HEK293T (cell line): ENCODE data around the gene DPEP3.

ENCODE experiments used
- CTCF ChIA-PET: fragments of 350-600 bp; formaldehyde crosslinking; extraction: SDS; loops from one replicate; lab custom pipeline; 2021; ENCODE audit warnings: antibody characterized with exemption, inconsistent platforms; lab: Yijun Ruan, JAX
- POLR2A ChIA-PET: fragments of 350-600 bp; formaldehyde crosslinking; extraction: SDS; loops from one replicate; lab custom pipeline; 2020; ENCODE audit warnings: antibody characterized with exemption, inconsistent platforms; lab: Yijun Ruan, JAX
- DNase-seq: peaks from one replicate; pipeline ENCODE4 v3.0.0; 2012; ENCODE audit warnings: mixed read lengths; ENCODE audit errors: extremely low spot score
- ARNT ChIP-seq: fragments of 450-650 bp; IDR thresholded peaks from 2 replicates; pipeline ENCODE4 v1.6.1; 2017; ENCODE audit warnings: mild to moderate bottlenecking
- BHLHE40 ChIP-seq: fragments of 450-650 bp; IDR thresholded peaks from 2 replicates; pipeline ENCODE4 v1.6.1; 2016; ENCODE audit warnings: mild to moderate bottlenecking, moderate library complexity, borderline replicate concordance
- CTBP1 ChIP-seq: fragments of 450-650 bp; IDR thresholded peaks from 2 replicates; pipeline ENCODE4 v1.6.1; 2016; ENCODE audit warnings: borderline replicate concordance
- ELF4 ChIP-seq: fragments of 450-650 bp; IDR thresholded peaks from 2 replicates; pipeline ENCODE4 v1.6.1; 2017; ENCODE audit warnings: antibody characterized with exemption
- FOXA1 ChIP-seq: fragments of 450-650 bp; IDR thresholded peaks from 2 replicates; pipeline ENCODE4 v1.6.1; 2016; ENCODE audit warnings: mild to moderate bottlenecking
- FOXK2 ChIP-seq: fragments of 450-650 bp; IDR thresholded peaks from 2 replicates; pipeline ENCODE4 v1.6.1; 2016; ENCODE audit warnings: mild to moderate bottlenecking
- FOXM1 ChIP-seq: fragments of 450-650 bp; IDR thresholded peaks from 2 replicates; pipeline ENCODE4 v1.6.1; 2017; ENCODE audit warnings: mild to moderate bottlenecking, borderline replicate concordance
- HDGF ChIP-seq: fragments of 450-650 bp; IDR thresholded peaks from 2 replicates; pipeline ENCODE4 v1.6.1; 2017; ENCODE audit warnings: antibody characterized with exemption, borderline replicate concordance
- L3MBTL2 ChIP-seq: fragments of 450-650 bp; conservative IDR thresholded peaks from 2 replicates; pipeline ENCODE4 v1.6.1; 2016; ENCODE audit warnings: mild to moderate bottlenecking
- LEF1 ChIP-seq: fragments of 450-650 bp; IDR thresholded peaks from 2 replicates; pipeline ENCODE4 v1.6.1; 2017; ENCODE audit warnings: mild to moderate bottlenecking, borderline replicate concordance
- NFRKB ChIP-seq: fragments of 450-650 bp; IDR thresholded peaks from 2 replicates; pipeline ENCODE4 v1.6.1; 2016; ENCODE audit warnings: mild to moderate bottlenecking, moderate library complexity
- SP1 ChIP-seq: fragments of 450-650 bp; IDR thresholded peaks from 2 replicates; pipeline ENCODE4 v1.6.1; 2017
- SUZ12 ChIP-seq: fragments of 450-650 bp; IDR thresholded peaks from 2 replicates; pipeline ENCODE4 v1.6.1; 2016; ENCODE audit warnings: mild to moderate bottlenecking
- TARDBP ChIP-seq: fragments of 450-650 bp; IDR thresholded peaks from 2 replicates; pipeline ENCODE4 v1.6.1; 2016
- ZNF384 ChIP-seq: fragments of 450-650 bp; IDR thresholded peaks from 2 replicates; pipeline ENCODE4 v1.6.1; 2016
- TF ChIP-seq, protein P1 (sequence below): fragments of 450-650 bp; IDR thresholded peaks from 2 replicates; pipeline ENCODE4 v1.6.1; 2016

The DPEP3 gene

DNA sequence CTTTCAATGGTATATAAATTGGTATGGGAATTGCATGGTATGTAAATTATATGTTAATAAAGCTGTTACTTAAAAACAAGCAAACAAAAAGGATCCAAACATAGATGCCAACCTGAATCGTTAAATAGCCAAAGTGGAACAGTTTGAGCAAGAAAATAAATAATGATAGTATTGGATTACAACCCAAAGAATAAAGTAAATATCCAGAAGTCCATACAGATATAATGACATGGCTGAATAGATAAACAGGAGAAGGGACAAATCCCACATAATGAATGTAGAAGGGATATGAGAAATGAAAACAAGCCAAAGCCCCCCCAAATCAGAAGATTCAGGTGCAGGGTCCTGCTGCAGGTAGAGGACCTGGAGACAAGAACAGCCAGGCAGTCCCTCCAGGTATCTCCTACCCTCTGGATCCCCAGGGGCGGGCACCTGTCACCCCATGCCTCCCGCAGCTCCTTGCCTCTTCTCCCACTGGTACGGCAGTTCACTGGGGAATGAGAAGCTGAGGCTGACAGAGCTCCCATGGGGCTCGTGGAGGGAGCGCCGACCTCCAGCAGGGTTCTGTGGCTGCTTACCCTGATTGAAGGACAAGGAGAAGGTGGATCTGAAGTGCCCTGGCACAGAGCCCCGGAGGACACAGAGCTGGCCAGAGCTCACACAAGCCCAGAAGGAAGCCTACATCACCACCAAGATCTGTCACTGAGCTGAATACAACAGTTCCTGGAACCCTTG, 26.5 kb downstream of the DPEP3 start:
- TF ChIP-seq ZNF384, result no peak
- TF ChIP-seq, protein P1, sequence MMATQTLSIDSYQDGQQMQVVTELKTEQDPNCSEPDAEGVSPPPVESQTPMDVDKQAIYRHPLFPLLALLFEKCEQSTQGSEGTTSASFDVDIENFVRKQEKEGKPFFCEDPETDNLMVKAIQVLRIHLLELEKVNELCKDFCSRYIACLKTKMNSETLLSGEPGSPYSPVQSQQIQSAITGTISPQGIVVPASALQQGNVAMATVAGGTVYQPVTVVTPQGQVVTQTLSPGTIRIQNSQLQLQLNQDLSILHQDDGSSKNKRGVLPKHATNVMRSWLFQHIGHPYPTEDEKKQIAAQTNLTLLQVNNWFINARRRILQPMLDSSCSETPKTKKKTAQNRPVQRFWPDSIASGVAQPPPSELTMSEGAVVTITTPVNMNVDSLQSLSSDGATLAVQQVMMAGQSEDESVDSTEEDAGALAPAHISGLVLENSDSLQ, result no peak
- TF ChIP-seq CTBP1, result no peak
- no peak for TF ChIP-seq SUZ12
- TF ChIP-seq BHLHE40, result no peak
- no peak for TF ChIP-seq L3MBTL2
- no peak for TF ChIP-seq FOXK2
- CTCF ChIA-PET, result interaction anchor here (0.5 kb wide), 1 partner anchor 86 kb away, joined by 3 read pairs; no protein-coding TSS in a partner anchor
- no peak for DNase-seq
- POLR2A ChIA-PET, result interaction anchor here (1.2 kb wide), 2 partner anchors 8 to 19 kb away, joined by 3 to 5 read pairs; no protein-coding TSS in a partner anchor

DNA sequence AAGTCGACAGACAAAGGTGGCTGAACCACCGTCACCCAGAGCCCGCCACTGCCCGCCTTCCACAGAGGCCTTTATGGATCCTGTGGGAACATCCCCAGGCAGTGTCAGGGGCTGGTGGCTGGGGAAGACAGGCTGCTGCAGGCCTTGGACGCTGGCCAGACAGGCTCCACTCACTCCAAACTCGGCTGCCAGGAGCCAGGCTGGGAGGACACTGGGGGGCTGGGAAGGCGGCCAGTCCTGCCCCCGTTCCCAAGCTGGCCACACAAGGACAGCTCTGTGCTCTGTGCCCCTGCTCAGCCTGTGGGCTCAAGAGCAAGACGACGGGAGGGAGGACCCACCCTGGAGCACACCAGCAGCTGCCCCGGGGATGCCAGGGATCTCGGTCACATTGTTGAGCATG, 28.8 kb downstream of the DPEP3 start:
- CTCF ChIA-PET, result interaction anchor here (1.0 kb wide), 1 partner anchor 9 kb away, joined by 4 read pairs; no protein-coding TSS in a partner anchor
- POLR2A ChIA-PET, result interaction anchor here (1.1 to 1.8 kb wide), 2 partner anchors 9 to 16 kb away, joined by 4 read pairs; no protein-coding TSS in a partner anchor
- TF ChIP-seq, protein P1, result no peak
- TF ChIP-seq SUZ12, result no peak
- no peak for DNase-seq

DNA sequence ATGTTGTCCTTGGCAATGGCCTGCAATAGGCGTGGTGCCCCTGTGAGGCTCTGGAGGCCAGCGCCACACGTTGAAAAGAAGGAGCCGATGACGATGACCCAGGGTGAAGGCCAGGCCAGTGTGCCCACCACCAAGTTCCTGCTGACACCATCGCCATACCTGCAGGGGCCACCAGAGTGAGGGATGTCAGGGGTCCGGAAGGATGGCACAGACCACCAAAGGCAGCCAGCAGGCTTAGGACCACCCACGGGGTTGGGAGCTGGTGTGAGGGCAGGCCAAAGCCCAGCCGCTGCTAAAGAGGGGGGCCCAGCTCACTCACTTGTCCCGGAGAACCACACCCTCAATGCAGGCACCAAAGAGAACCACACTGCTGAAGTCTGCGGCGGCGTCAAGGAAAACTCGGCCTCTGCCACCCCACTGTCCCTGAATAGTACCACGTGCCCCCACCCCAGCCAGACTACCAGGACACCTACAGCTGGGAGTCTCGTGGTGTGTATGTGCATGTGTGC, 29.9 kb downstream of the DPEP3 start:
- CTCF ChIA-PET, result interaction anchor here (0.6 to 1.0 kb wide), 2 partner anchors 8 to 87 kb away, joined by 3 to 4 read pairs; no protein-coding TSS in a partner anchor
- POLR2A ChIA-PET, result interaction anchor here (1.1 to 1.8 kb wide), 2 partner anchors 11 to 15 kb away, joined by 4 to 5 read pairs; no protein-coding TSS in a partner anchor
- DNase-seq, result no peak
- TF ChIP-seq L3MBTL2, result no peak
- no peak for TF ChIP-seq SP1
- no peak for TF ChIP-seq SUZ12
- TF ChIP-seq TARDBP, result no peak
- TF ChIP-seq FOXM1, result no peak
- no peak for TF ChIP-seq ARNT
- no peak for TF ChIP-seq FOXA1
- TF ChIP-seq CTBP1, result no peak
- TF ChIP-seq HDGF, result no peak
- no peak for TF ChIP-seq FOXK2
- TF ChIP-seq, protein P1, result no peak
- TF ChIP-seq NFRKB, result no peak
- no peak for TF ChIP-seq BHLHE40
- no peak for TF ChIP-seq ELF4

DNA sequence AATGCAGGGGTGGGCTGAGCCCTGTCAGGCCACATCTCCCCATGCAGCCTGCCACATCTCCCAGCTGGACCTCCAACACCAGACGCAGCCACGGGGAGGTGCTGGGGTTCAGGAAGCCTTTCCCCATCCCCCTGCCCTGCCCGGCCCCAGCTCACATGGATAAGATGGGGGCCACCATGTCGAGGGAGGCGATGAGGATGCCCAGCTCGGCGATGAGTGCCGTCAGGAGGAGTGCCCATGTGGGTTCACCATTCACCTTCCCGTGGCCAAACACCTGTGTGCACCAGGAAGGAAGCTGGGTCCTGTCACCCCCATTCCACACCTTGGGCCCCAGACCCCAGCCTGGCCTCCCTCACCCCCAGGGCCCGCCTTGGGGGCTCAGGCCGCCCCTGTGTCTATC, 30.7 kb downstream of the DPEP3 start:
- POLR2A ChIA-PET, result interaction anchor here (1.1 kb wide), 1 partner anchor 14 kb away, joined by 5 read pairs; no protein-coding TSS in a partner anchor
- no peak for DNase-seq

DNA sequence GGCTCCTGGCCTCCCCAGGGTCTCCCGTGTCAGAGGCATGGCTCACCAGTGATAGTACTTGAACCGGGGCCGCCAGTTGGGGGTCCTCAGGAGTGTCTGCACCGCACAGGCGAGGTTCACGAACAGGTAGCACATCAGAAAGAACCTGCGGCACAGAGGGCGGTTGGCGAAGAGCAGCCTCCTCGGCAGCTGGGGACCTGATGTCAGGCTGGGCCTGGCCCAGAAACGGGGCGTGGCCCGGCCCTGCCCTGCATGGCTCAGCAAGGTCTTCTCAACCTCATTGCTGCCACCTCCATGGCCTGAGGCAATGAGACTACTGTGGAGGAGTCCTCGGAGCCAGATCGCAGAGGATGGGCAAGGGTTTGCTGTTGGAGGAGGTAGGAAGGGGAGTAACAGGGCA, 32.3 kb downstream of the DPEP3 start:
- no peak for TF ChIP-seq BHLHE40
- no peak for TF ChIP-seq ZNF384
- no peak for TF ChIP-seq FOXK2
- TF ChIP-seq FOXA1, result no peak
- TF ChIP-seq LEF1, result no peak
- no peak for TF ChIP-seq L3MBTL2
- no peak for TF ChIP-seq TARDBP
- TF ChIP-seq SUZ12, result no peak
- no peak for TF ChIP-seq NFRKB
- TF ChIP-seq, protein P1, result no peak
- TF ChIP-seq FOXM1, result no peak
- TF ChIP-seq ELF4, result no peak
- no peak for TF ChIP-seq ARNT
- TF ChIP-seq SP1, result no peak
- no peak for TF ChIP-seq CTBP1
- TF ChIP-seq HDGF, result no peak
- ChIA-PET CTCF (no interaction called here), POLR2A (no interaction called here)
- DNase-seq, result no peak

More for the DNA sequence above, 30.7 kb downstream of the DPEP3 start:
- TF ChIP-seq LEF1, result no peak
- TF ChIP-seq ARNT, result no peak
- no peak for TF ChIP-seq FOXM1
- no peak for TF ChIP-seq BHLHE40
- no peak for TF ChIP-seq HDGF
- no peak for TF ChIP-seq ZNF384
- TF ChIP-seq CTBP1, result no peak
- no peak for TF ChIP-seq SP1
- TF ChIP-seq FOXA1, result no peak
- TF ChIP-seq, protein P1, result no peak
- no peak for TF ChIP-seq ELF4
- TF ChIP-seq SUZ12, result no peak
- no peak for TF ChIP-seq FOXK2
- no peak for TF ChIP-seq TARDBP
- TF ChIP-seq NFRKB, result no peak
- TF ChIP-seq L3MBTL2, result no peak
- CTCF ChIA-PET, result no interaction called here
